Eye (tissue), 1 donor: Measurements from ENCODE around the gene VASP.

Experiments used
- DNase-seq: peaks from one replicate; pipeline ENCODE4 v3.0.0-alpha.2; 2015

The VASP gene

DNA sequence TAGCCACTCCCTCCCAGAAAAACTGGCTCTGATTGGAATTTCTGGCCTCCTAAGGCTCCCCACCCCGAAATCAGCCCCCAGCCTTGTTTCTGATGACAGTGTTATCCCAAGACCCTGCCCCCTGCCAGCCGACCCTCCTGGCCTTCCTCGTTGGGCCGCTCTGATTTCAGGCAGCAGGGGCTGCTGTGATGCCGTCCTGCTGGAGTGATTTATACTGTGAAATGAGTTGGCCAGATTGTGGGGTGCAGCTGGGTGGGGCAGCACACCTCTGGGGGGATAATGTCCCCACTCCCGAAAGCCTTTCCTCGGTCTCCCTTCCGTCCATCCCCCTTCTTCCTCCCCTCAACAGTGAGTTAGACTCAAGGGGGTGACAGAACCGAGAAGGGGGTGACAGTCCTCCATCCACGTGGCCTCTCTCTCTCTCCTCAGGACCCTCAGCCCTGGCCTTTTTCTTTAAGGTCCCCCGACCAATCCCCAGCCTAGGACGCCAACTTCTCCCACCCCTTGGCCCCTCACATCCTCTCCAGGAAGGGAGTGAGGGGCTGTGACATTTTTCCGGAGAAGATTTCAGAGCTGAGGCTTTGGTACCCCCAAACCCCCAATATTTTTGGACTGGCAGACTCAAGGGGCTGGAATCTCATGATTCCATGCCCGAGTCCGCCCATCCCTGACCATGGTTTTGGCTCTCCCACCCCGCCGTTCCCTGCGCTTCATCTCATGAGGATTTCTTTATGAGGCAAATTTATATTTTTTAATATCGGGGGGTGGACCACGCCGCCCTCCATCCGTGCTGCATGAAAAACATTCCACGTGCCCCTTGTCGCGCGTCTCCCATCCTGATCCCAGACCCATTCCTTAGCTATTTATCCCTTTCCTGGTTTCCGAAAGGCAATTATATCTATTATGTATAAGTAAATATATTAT, 33.3 kb upstream of the VASP start:
- DNase-seq = no peak

DNA sequence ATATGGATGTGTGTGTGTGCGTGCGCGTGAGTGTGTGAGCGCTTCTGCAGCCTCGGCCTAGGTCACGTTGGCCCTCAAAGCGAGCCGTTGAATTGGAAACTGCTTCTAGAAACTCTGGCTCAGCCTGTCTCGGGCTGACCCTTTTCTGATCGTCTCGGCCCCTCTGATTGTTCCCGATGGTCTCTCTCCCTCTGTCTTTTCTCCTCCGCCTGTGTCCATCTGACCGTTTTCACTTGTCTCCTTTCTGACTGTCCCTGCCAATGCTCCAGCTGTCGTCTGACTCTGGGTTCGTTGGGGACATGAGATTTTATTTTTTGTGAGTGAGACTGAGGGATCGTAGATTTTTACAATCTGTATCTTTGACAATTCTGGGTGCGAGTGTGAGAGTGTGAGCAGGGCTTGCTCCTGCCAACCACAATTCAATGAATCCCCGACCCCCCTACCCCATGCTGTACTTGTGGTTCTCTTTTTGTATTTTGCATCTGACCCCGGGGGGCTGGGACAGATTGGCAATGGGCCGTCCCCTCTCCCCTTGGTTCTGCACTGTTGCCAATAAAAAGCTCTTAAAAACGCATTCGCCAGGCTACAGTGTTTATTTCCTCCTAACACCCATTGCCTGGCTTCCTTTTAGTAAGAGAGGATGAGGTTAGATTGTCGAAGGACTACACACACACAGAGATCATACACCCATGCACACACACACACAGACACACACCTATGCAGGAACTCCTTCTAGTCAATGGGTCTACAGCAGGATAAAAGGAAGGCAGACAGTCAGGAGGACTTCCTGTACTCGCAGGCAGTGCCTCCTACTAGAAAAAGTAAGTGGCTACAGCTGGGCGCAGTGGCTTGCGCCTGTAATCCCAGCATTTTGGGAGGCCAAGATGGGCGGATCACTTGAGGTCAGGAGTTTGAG, 32.4 kb upstream of the VASP start:
- DNase-seq = peak; percentile 52

DNA sequence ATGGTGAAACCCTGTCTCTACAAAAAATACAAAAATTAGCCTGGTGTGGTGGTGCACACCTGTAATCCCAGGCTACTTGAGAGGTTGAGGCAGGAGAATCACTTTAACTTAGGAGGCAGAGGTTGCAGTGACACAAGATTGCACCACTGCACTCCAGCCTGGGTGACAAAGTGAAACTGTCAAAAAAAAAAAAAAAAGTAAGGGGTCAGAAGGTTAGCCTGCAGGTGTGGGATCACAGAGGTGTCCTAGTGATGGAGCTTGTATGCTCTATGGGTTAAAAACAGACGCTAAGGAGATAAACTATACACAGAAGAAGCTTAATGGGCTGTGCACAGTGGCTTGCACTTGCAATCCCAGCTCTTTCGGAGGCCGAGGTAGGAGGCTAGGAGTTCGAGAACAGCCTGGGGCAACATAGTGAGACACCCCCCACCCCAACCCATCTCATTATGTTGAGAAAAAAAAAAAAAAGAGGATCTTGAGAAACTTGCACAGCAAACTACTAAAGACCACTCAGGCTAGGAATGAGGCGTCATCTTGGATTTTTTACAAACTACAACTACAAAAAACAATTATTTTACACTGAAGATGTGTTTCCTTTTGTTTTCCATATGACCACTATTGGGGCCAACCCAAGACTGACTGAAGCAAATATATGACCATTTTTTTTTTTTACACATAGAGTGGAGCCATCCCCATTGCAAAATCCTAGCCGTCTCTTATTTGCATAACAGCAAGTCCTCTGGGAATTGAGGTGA, 31.6 kb upstream of the VASP start:
- DNase-seq = no peak

DNA sequence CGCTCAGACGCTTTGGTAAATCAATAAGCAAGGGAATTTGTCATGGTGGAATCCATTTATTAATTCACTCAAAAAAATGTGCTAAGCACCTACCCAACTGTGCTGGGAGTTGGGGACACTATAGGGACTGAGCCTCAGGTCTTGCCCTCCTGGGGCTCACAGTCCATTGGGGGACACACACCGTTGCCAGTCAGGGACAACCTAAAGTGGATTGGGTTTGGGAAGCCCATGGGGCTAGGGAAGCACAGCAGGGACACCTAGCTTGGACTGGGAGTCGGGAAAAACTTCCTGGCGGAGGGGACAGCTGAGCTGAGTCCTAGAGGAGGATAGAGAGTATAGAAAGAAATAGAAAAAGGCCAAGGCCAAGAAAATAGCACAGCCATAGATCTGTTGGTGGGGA, 31.0 kb upstream of the VASP start:
- DNase-seq = peak; percentile 37

DNA sequence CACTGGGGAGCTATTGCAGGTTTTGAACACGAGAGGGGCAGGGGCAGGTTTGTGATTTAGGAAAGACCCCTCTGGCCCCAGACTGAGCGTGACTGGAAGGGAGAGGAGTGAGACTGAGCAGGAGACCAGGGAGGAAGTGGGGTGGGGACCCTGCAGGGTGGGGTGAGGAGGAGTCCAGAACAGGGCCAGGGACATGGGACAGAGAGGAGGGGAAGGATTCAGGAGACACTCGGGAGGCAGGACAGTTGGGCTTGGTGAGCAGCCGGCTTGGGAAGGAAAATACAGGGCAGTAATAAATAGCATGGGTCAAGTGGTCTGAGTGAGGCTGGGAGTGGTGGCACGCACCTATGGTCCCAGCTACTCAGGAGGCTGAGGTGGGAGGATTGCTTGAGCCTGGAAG, 30.1 kb upstream of the VASP start:
- DNase-seq = no peak

DNA sequence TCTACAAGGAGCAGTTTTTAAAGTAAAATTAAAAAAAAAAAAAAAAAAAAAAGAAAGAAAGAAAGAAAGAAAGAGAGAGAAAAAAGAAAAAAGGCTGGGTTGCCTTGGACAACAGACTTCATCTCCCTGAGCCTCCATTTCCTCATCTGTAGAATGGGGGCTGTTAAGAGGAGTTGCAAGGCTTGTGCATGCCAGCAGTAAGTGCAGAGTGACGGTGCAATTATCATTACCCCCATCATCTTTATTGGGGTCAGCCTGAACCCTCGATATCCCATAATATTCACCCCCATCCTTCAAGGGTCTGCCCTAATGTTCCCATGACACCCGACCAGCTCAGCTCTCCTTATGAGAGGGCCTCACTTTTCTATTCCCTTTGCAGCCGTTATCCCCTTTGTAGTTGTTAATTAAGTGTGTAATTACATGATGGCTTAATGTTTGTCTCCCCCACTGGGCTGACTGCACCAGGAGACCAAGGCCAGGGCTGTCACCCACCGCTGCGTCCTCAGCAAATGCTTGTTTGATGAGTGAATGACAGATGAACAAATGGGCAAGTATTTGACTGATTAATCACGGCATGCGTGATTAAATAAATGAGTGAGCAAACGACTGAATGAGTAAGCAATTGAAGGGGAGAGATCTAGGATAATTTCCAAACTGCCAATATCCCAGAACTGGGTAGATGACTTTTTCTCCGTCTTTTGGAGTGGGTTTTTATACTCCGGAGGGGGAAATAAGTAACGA, 29.4 kb upstream of the VASP start:
- peak; percentile 92 for DNase-seq

DNA sequence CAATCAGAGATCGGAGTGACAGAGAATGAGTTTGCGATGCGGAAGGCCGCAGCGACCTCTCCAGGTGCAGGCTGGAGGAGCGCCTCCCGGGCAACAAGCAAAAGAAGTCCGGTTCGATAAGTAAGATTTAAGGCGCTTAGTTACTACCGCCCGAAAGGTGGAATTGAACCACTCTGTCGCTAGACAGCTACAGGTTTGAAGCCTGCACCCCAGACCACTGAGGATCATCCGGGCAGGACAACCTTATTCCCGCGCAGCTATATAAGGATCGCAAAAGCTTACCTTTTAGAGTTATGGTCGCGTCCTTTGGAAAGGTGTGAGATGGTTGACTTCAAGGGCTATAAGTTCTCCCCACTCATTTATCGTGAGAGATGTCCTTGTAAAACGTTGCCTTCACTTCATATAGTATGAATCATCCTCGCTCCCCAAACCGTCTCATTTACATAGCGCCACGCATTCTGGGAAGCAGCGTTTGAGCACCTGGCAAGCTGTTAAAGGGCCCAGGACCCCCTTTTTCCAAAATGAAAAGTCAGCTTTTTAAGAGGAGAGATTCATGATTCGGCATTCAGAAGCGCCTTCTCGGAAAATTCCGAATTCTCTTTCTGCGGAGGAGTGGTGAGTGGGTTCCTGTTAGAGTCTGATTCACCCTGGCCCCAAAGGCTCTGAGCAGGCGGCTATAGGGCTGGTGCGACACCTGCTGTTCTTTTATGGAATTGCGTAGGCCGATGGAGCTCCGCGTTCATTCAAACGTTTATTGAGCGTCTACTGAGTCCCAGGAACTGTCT, 28.6 kb upstream of the VASP start:
- peak; percentile 98 for DNase-seq

DNA sequence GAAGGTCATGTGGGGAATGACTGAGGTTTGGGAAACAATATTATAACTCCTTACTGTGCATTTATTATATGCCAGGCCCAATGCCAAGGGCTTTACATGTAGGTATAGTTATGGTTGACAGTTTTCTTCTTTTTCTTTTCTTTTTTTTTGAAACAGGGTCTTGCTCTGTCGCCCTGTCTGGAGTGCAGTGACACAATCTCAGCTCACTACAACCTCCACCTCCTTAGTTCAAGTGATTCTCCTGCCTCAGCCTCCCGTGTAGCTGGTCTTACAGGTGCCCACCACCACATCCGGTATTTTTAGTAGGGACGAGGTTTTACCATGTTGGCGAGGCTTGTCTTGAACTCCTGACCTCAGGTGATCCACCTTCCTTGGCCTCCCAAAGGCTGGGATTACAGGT, 24.2 kb upstream of the VASP start:
- no peak for DNase-seq

DNA sequence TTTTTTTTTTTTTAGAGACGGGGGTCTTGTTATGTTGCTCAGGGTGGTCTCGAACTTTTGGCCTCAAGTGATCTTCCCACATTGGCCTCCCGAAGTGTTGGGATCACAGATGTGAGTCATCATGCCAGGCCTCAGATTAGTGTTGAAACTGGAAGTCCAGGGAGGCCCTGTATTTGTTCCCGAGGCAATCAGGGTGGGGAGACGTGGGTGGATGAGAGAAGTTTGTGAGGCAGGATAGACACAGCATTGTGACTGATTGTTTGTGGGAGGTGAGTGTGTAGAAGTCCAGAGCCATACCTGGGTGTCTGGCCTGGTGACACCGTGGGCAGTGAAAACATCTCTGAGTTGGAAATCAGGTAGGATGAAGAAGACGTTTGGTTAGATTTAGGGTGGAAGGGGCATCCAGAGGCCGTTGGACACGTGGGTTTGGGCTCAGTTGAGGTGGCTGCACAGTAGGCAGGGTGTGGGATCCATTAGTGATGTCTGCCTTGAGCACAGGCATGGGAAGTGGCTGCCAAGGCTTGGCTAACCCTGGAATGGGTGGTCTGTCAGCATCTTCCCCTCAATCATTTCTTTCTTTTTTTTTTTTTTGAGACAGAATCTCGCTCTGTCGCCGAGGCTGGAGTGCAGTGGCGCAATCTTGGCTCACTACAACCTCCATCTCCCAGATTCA, 22.9 kb upstream of the VASP start:
- DNase-seq = no peak

DNA sequence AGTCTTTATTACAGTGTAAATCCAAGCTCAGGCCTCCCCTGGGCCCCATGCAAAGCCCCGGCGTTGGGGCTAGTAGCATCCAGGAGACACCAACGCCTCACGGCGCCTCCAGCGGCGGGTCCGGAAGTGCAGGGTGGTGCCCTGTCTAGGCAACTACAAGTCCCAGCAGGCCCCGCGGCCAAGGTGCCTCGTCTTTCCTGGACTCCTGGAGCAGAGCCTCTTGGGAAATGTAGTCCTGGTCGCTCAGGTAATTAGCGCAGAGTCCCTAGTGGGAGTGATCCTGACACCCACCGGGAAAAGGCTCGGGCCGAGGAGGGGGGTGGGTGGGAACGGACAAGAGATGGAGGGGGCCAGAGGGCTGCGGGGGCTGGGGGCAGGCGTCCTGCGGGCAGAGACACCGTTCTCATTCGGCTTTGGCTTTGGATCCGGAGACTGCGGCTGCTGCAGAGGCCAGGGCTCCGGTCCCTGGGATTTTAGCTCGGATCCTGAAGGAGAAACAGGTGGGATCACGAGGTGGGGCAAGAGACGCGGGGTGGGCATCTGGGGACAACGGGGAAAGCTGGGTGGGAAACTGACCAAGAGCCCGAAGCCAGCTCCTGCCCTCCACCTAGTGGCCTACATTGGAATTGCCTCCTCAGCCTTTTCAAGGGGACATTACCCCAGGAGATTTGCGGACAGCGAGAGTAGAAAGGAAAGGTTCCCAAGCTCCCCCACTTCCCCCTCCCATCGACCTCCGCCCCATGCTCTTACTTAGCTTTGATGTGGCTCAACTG, 21.8 kb upstream of the VASP start:
- peak; percentile 97 for DNase-seq

DNA sequence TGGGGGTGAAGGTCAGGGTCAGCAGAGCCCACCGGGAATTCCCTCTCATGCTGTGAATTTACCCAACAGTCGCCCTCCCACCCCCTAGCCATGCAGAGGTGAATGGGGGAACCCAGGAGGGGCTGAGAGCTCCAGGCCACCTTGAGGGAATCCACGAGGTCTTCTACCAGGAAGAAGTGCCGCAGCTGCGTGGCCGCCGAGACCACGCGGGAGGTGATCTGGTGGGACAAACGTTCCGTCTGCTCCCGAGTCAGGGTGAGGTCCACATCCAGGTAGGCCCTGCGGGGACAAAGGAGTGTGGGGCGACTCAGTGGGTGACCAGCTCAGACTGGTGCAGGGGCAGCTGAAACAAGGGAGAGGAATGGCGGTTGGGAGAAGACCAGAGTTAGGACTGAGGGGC, 18.6 kb upstream of the VASP start:
- DNase-seq = no peak

DNA sequence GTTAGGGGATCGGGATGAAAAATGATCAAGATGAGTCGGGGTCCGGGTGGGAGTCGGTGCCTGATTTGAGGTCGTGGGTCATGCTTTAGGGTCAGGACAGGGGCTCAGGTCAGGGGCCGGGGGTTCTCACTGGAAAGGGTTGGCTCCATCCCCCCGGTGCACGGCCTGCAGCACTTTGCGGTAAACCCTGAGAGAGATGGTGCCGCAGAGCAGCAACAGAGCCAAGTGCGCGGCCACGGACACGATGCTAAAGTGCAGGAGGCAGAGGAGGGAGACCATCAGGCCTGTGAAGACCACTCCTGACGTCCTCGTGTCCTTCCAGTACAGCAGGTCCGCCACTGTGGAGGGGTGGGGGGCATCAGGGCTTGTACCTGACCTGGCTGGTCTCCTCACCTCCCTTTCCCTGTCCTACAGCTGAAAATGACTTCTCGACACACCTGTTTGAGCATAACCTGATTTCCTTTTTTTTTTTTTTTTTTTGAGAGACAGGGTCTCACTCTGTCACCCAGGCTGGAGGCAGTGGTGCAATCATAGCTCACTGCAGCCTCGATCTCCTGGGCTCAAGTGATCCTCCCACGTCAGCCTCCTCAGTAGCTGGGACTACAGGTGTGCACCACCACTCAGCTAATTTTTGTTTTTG, 17.9 kb upstream of the VASP start:
- DNase-seq = no peak

DNA sequence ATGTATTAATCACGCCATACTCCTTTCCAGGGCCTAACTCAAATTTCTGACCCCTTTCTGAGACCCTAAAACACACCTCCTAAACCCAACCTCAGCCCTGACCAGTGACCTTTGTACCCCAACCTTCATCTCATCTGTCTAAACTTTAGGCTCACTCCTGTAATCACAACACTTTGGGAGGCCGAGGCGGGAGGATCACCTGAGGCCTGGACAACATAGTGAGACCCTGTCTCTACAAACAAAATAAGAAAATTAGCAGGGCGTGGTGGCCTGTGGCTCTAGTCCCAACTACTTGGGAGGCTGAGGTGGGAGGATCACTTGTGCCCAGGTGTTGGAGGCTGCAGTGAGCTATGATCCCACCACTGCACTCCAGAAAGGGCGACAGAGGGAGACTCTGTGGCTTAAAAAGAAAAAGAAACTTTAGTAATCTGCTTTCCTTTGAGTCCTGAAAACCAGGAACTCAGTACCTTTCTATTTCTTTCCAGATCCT, 15.1 kb upstream of the VASP start:
- no peak for DNase-seq

DNA sequence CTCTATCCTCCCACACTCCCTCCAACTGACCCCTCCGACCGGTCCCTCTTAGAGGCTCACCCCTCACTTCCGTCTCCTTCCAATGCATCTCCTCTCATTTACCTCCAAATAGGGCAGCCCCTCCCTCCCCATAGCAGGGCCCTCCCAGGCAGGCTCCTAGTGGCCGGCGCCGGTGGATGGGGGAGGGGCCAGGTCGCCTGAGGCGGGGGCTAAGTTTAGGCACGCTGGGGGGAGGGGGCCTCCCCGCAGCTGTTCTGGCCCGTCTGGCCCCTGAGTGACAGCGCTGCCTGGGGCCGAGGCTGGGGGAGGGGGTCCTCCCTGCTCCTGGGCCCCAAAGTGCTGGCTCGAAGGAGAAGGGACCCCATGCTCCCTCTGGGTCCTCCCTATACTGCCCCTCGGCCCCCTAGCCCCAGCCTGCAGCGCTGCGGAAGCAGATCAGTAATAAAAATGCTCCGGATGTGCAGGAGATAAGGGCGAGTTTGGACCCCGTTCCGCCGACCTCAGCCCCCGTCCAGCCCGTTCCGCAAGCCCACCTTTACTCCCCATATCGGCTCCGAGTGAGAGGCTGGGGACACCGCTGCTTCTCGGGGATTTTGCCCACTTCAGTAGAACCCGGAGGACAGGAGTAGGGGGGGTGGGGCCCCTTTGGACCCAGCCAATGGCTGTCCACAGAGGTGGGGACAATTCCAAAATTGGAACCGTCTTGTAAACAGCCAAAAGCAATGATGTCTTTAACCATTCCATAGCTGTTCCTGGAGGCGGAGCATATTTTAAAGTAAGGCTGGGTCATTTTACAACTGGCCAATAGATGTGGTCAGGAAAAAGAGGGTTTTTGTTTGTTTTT, 14.4 kb upstream of the VASP start:
- DNase-seq = peak; percentile 61

DNA sequence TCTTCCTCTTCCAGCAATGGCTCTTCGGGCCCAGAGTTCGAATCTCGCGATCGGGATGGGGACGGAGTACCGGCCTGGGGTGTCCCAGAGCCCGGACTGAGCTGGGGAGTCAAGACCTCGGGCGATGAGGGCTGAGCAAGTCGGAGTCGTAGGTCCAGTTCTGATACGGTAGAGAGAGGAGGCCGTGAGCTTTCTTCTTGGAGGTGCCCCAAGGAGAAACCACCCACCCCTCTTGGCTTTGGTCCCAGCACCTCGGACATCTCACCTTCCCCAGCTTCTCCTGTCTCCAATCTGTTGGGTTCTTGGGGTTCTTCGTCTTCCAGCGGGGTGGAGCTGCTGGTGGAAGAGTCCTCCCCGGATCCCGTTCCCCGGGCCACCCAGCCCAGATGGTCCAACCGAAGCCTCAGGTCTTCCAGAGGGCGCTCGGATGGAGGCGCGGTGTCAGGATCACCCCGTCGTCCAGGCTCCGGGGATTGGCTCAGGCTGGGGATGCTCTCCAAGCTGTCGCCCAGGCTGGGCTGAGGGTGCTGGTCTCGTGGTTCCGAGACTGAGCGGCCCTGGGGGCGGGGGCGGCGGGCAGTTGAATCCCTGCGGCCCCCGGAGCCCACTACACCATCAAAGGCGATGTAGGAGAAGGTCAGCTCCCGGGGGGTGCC, 12.9 kb upstream of the VASP start:
- no peak for DNase-seq

DNA sequence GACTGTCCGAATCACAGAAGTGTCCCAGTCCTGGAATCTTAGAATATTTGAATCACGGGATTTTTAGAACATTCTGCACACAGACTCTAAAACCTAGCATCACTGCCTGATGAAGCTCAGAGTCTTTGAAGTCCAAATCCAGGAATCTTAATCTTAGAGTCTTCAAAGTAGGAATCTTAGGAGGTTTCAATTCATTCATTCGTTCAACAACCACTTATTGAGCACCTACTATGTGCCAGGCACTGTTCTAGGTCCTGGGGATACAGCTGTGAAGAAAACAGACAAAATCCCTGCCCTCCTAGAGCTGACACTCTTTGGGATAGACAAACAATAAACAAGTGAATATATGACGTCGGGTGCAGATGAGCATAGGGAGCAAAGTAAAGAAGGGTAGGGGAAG, 12.1 kb upstream of the VASP start:
- DNase-seq = no peak

DNA sequence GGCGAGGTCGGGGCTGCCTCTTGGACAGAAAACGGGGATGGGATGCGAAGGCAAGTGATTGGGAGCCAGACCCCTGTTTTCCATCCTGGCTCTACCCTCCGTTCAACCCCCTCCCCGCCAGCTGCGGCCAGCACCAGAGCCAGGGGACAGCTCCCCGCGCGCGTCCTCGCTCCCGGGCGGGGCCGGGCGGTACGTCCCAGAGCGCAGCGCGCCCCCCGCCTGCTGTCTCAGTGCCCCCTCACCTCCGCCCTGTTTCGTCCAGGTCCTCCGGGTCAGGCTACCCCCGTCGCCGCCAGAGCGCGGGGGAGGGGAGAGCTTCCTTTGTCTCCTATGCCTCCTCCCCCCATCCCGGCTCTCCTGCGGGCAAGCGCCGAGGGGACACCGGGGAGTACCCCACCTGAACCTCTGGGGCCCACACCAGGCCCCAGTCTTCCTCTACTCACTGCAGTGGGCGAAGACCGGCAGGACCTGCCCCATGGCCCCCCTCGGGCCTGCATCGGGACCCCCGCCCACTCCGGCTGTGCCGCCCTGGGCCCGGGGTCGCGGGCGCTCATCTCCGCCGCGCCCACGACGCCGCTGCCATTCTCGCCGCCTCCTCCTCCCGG, 10.8 kb upstream of the VASP start:
- DNase-seq = peak; percentile 84
